GM21381 (cell line): ENCODE results near the gene FOXL3.
"Not testable (repeated sequence)": the region's sequence is repeated elsewhere in the genome, so short reads cannot be mapped to it uniquely, and the experiment has no call there.

Source experiments
- ATAC-seq: cut with Tn5 transposase; IDR thresholded peaks from one replicate; pipeline ENCODE4 v1.9.1; 2021; ENCODE audit warnings: mild to moderate bottlenecking, moderate library complexity; ENCODE audit not compliant: unreplicated experiment

FOXL3 gene

DNA sequence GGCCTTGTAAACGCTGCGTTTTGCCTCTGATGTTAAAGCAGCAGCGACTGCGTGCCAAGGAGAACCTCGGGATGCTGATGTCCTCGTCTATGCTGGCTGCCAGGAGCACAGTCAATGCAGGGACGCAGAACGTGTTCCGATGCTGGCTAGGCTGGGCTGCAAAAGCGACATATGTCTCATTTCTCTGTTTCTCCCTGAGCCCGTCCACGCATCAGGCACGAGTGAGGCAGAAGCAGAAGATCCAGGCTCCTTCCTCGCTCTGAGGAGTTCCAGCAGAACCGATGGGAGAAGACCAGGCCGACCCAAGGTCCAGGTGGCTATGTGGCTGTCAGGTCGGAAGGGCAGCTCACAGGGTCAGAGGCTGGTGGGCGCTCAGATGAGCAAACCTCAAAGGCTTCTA lies 3.7 kb upstream of the FOXL3 start:
- ATAC-seq: no peak

DNA sequence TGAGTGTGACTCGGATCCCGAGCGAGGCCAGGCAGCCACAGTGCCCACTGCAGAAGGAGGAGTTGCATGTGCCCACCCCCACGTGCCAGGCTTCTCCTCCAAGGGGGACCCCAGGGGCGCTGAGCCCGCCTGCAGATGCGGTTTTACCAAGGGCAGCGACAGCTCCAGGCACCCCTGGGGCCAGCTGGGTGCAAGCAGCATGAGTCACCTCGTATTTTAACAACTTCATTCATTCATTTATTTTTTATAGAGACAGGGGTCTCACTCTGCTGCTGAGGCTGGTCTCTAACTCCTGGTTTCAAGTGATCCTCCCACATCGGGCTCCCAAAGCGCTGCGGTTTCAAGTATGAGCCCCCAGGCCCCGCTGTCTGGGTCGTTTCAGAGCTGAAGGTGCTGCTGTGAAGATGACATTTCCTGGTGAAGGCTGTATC lies 1.3 kb upstream of the FOXL3 start:
- no peak for ATAC-seq

DNA sequence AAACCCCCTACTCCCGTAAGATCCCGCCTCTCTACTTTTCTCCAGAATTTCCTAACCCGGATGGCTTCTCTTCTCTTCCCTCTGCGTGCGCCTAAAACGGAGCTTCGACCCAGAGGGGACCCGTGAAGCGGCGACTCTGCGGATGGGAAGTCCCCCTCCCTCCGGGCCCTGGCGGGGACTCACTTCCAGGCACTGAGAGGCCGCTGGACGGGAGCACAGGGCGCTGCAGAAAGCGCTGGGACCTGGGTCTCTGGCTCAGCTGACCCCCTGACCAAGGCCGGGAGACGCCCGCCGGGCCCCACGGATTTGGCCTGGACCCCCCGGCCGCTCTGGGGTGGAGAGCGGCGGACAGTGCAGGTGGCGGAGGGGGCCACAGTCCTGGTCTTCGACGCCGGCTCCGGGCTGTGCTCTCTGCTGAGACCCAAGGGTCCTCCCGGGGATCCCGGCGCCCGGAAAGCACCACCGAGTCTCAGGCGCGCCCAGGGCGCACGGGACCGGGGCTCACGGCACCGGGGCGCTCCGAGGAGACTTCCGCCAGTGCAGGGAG lies 688 bp upstream of the FOXL3 start:
- ATAC-seq: no peak

DNA sequence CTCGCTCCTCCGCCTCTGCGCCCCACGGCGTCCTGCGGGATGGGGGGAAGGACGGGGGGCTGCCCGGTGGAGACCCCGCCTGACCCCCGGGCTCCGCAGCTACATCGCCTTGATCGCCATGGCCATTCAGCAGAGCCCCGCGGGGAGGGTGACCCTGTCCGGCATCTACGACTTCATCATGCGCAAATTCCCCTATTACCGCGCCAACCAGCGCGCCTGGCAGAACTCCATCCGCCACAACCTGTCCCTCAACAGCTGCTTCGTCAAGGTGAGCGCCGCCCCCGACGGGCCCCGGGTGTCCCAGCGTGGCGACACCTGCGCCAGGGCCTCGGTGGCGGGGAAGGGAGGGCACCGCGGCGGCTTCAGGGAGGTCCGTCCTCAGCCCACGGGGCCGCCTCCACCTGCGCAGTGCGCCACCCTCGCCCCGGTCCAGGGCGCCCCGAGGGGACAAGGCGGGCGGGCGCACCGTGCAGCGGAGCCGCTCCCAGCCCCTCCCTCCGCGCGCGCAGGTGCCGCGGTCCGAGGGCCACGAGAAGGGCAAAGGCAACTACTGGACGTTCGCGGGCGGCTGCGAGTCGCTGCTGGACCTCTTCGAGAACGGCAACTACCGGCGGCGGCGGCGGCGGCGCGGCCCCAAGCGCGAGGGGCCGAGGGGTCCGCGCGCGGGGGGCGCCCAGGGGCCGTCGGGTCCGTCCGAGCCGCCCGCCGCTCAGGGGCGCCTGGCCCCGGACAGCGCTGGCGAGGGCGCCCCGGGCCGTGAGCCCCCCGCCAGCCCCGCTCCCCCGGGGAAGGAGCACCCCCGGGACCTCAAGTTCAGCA lies 793 bp downstream of the FOXL3 start:
- ATAC-seq: no peak

DNA sequence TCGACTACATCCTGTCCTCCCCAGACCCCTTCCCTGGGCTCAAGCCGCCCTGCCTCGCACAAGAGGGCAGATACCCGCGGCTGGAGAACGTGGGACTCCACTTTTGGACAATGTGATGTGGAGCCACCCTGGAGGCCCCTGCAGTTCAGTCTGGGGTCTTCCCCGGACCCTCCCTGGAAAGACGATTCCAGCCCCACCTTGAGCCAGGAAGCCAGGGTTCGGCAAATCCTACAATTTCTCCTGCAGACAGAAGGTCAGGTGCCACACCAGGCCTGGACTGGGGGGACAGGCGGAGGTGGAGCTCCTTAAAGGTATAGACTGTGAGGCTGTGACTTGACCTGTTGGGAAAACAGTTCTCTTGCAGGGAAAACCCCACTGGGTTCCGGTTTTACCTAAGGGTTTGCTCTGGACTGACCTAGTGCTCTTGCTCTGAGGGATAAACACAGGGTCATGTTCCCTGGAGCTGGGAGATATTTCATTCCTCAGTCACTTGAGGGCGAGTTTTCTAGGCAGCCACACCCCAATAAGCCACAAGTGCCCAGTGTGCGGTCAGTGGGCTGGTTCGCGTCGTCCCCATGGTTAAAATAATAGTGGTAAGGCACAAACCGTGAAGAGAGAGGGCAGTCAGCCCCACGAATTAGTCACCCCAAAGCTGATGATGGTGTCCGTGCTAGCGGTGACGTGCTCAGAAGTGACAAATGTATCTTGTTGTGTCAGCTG lies 1.6 kb downstream of the FOXL3 start:
- no peak for ATAC-seq

DNA sequence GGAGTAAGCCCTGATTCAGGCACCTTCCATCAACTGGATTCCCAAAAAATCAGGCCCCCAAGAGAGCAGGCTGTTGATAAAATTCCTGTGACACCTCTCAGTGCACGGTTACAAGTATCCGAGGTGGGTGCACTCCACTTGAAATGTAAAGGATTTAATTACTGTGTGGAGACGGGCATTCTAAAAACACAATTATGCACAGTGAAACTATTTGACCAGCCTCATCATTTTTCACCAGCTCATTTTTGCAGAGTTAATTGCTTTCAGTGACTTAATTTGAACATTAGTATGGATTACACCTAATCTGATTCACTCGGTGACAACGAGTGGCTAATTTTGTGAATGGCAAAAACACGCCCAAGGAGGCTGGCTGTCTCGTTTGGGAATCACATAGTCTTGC lies 2.3 kb downstream of the FOXL3 start:
- no peak for ATAC-seq

DNA sequence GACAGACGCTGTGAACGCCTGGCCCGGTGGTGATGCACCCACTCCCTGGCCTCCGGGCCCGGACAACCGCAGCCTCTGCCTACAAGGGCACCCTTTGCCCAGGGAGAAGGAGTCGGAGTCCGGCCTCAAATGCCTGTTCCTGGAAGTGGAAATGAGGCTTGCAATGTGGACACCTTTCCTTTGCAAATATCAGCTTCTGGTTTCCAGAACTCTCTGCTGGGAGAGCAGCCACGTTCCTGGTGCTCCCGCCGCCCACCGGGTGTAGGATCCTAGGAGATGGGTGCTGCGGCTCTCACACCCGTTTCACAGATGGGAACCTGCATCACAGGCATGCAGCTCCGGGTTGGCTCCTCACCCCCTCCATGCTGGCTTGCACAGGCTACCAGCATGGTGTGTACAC lies 2.9 kb downstream of the FOXL3 start:
- ATAC-seq: no peak

DNA sequence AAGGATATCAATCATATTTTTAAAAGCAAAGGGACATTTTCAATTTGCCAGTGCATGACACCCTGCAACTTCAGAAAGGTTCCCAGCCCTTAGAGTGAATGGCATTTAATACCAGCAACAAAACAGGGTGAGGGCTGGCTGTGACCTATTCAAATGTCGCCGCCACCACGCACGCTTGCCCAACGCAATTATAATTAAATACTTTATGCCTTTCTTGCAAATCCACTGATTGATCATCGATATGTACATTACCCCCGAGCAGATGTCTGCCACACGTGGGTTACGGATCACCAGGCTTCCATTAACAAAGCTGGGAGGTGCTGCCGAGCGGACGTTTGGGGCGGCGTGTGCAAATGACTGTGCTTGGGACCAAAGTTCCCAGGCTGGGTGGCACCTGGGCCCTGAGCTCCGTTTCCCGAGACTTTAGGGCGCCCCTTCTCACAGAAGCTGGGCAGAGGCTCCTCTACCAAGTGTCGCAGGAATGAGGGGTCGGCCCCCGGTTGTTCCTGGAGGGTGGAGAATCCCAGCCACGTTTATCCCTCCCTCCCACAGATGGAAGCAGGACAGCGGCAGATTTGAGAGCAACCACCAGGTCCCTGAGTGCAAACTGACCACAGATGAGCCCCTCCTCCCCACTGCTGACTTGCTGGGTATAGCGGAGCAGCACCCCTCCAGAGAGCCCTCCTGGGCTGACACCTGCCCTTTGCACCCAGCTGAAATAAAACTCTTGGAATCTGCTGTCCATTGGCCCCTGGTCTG lies 3.9 kb downstream of the FOXL3 start:
- ATAC-seq: no peak

DNA sequence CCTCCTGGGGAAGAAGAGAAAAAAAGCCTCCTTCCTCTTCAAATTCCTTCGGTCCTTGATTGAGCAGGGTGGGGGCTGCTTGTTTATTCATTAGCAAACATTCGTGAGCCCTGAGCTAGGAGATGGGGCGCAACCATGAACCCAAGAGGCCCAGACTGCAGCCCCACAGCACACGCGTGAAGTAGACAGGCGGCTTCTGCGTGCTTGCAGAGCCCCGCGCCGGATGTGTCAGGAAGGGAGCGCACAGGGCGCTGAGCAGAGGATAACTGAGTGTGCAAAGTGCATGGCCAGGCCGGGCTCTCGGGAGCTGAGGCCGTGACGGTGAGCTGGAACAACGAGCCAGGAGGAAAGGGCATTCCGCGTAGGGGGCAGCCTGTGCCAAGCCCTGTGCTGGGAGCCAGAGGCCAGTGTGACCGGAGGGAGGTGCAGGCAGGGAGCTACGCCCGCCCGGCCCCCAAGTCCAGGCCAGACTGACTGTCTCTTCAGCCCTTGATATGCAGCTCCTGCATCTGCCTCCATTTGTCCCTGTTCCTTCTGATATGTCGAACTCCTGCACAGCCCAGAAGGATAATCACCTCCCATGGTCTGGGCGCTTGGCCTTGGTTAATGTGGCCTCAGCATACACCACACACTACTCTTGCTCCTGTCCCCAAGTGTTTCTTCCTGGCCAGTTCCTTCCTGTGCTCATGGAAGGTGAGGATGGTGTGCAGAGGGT lies 4.6 kb downstream of the FOXL3 start:
- ATAC-seq: no peak

DNA sequence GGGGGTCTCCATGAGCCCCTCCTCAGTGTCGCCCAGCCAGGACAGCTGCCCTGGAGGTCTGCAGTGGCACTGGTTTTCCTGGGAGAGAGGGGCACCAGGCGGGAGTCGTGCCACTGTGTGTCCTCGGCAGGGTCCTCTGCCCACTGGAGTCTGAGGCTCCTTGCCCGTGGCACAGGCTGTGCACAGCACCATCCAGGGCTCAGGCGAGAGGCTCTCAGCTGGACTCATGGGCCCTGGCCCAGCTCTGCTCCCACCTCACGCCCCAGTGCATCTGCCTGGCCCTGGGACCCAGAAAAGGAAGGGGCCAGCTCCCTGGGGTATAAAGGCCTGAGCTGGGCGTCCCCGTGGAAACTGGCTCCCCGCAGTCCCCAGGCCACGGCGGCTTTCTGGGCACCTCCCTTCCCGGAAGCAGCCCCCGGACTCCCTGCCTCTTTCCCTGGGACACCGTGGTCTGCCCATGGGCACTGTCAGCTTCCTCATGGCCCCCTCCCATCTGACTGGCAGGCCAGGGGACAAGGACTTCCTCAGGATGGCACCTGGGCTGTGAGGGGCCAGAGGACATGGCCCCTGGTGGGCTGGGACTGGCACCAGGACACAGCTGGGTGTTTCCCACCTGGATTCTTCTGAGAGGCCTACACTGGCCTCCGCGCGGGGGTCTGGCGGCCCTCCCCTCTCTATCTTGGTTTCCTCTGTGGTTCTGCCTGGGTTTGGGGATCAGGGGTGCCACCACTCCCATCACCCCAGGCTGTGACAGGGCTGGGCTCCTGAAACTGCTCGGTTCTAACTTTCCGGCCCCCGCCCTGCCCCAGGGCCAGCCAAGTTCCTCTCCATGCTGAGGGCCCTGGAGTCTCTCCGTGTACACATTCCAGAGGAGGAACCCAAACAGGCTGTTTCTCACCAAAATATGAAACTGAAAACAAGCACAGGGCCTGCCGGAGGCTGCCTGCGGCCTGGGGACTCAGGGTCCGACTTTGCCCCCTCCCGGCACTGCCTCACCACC lies 5.5 kb downstream of the FOXL3 start:
- ATAC-seq: no peak

DNA sequence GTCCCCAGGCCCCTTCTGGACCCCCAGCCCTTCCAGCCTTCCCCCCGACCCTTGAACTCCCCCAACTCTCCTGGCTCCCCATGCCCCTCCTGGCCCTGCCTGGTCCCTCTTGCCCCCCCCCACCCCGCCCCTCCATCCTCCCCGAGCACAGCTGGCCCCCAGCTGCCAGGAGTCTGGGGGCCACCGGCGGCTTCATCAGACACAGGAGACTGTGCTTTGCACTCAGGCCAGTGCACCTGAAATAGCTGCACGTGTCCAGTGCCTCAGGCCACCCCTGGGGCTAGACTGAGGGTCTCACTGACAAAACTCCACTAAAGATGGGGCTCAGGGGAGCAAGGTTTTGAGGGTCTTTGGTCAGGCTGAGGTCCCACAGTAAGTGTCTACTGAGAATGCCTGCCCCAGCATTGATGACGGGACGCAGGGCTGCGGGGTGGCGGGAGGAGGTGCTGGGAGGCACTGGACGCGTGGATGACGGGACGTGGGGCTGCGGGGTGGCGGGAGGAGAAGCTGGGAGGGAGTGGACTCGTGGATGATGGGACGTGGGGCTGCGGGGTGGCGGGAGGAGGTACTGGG lies 6.5 kb downstream of the FOXL3 start:
- no peak for ATAC-seq

DNA sequence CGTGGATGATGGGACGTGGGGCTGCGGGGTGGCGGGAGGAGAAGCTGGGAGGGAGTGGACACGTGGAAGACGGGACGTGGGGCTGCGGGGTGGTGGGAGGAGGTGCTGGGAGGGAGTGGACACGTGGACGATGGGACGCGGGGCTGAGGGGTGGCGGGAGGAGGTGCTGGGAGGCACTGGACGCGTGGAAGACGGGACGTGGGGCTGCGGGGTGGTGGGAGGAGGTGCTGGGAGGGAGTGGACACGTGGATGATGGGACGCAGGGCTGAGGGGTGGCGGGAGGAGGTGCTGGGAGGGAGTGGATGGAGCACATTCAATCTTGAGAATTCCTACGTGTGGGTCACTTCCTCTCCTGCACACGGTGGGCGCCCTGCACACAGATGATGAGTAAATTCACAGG lies 7.2 kb downstream of the FOXL3 start:
- ATAC-seq: not testable (repeated sequence)

DNA sequence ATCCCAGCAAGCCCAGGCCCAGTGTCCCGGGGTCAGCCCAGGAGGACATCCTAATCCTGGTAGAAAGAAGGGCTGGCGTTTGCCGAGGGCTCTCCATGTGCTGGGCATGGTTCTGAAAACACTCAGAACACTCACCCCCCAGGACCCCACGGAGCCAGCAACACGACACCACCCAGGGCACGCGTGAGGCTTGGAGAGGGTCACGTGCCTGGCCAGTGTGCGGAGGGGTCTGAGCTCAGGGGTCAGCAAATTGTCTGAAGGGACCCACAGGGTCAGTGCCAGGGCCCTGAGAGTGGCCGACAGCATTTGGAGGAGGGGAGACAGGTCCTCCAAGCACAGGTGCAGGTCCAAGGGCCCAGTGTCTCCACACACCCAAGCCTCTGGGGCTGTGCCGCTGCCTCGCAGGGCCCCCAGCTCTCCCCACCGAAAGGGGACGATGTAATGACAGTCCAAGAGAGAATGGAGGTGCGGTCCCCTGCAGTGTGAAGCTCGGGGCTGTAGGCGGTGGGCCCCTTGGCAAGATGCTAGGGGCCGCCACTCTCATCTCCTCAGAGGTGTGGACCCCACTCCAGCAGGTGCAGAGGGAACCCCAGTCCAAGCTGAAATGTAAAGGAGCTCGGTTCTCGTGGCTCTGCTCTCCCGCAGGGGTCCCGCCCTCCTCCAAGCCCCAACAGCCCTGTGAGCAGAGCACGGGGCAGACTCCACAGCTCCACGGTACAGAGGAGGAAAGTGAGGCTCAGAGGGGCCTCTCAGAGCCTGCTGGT lies 7.8 kb downstream of the FOXL3 start:
- ATAC-seq: no peak

DNA sequence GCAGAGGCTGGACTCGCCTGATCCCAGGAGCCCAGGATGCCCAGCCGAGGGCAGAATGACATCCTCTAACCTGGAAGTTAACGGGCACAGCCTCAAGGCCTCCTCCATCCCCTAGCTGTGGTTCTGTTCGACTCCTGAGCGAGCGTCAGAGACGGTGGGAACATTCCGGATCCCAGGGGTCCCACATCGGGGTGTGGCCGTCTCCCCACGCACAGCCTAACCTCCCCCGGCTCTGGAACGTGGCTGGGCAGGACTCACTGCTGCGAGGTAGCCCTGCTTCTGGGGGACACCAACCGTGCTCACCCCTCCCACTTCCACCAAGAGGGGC lies 8.4 kb downstream of the FOXL3 start:
- no peak for ATAC-seq

DNA sequence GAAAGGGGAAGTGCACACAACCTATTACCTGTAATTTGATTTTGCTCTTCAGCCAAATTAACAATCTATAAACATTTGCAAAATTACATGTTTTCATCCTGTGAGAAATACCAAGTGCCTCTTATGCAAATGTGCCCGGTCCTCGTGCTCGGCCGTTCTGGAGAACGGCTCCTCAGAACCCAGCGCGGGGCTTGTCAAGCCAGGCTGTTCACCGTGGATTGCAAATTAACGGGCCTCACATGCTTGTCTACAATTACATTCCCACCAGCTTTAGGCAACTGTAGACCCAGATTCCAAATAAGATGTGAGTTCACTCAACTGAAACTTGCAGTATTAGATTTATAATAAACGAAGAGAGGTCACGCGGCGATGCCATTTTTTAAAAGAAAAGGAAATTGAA lies 8.8 kb downstream of the FOXL3 start:
- no peak for ATAC-seq

DNA sequence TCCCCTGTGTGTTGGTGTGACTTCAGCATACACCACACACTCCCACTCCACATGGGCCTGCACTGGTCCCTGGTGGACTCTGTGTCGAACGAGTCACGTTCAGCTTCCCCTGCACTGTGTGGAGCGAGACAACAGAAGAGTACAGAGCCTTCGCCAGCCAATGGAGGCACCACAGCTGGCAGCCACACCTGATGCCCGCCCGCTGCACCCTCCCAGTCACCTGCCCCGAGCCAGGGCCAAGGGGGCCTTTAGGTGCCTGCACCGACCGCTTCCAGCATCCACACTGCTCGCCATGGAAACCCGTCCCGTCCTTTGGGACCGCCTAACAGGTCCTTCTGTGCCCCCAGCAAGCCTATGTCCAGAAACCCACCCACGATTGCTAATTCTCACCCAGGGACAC lies 9.2 kb downstream of the FOXL3 start:
- ATAC-seq: no peak

DNA sequence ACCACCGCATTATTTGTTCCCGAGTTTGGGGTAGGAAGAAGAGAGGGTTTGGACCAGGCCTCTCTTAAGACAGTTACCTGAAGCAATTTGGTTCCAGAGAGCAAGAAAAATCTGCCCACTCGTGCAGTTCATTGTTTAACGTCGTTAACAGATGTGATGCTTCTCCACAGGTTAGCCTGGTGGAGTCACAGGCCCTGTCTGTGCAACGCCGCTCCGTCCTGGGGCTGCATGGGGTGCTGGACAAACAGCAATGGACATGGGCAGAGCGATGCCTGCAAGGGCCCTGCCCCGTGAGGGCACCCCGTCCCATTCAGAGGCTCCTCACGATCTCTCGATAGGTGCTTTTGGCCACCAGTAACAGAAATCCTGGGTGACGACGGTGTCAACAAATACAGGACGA lies 9.7 kb downstream of the FOXL3 start:
- ATAC-seq: no peak

DNA sequence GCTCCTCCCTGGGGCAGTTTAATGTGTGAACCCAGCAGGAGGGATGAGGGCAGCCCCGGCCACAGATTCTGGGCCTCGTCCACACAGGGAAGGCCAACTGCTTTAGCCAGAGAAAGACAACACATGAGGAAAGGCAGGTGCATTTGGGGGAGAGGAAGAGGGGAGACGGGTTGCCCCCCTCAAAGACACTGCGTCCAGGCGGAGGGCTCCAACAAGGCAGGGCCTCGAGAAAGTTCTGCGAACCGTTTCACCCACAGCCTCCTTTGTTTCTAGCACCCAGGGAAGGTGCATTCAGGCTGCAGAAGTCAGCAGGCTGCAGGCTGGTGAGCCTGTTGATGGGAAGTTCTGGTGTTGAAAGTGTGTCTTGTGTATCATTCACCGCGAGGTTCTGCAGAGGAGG lies 10.1 kb downstream of the FOXL3 start:
- no peak for ATAC-seq
